Measurements from ENCODE around the gene FOXP1.

Gene FOXP1

GRCh38 chr3:71070497-71071463 is 512.7 kb downstream of the FOXP1 start:
- peaks cover 2% of the 10 kb centered on the region for H3K79me1 ChIP-seq (ENCODE audit: low read length)
- H4K8ac ChIP-seq (ENCODE audit: low read depth, low read length): no peak overlapping the region
- peak overlapping the region; percentile 63 for H3K27ac ChIP-seq (ENCODE audit: low read depth, low read length)

GRCh38 chr3:71069797-71070196 is 513.7 kb downstream of the FOXP1 start:
- Histone ChIP-seq H3K4me2 (ENCODE audit: low read length) (no peak overlapping the region), H3K79me2 (ENCODE audit: control insufficient read depth, insufficient read depth, low read length, poor library complexity) (no peaks in the 10 kb centered on the region), H4K8ac (ENCODE audit: low read depth, low read length) (no peak overlapping the region), H2BK5ac (ENCODE audit: low read depth, low read length, poor library complexity) (no peak overlapping the region), H3K4me1 (ENCODE audit: control insufficient read depth in 1 of 2, insufficient read depth in 2 of 2, low read length in 2 of 2) (peaks cover 13% of the 10 kb centered on the region in 2 experiments), H3K9ac (ENCODE audit: low read length) (no peak overlapping the region), H4K12ac (ENCODE audit: low read depth, low read length) (no peak overlapping the region), H3K18ac (ENCODE audit: low read length) (no peak overlapping the region), H2AK5ac (ENCODE audit: low read length) (no peak overlapping the region), H4K91ac (ENCODE audit: low read depth, low read length) (no peak overlapping the region), H3K27ac (ENCODE audit: low read depth, low read length) (no peak overlapping the region), H2AFZ (ENCODE audit: insufficient read depth, low read length, poor library complexity) (no peak overlapping the region), H3K9me3 (ENCODE audit: insufficient read depth, low read depth, low read length) (no peaks in the 10 kb centered on the region), H3K23ac (ENCODE audit: low read length) (no peak overlapping the region), H3K14ac (ENCODE audit: low read length) (no peak overlapping the region), H3K36me3 (ENCODE audit: control insufficient read depth in 1 of 2, insufficient read depth in 2 of 2, low read length in 2 of 2) (no peaks in the 10 kb centered on the region), H2BK120ac (ENCODE audit: insufficient read depth, low read length, poor library complexity) (no peak overlapping the region), H2BK12ac (ENCODE audit: low read length) (no peak overlapping the region), H3K27me3 (ENCODE audit: insufficient read depth, low read length) (no peaks in the 10 kb centered on the region), H3K4me3 (ENCODE audit: low read depth, low read length) (no peak overlapping the region), H3K4ac (ENCODE audit: low read depth, low read length) (no peak overlapping the region), H3K79me1 (ENCODE audit: low read length) (peaks cover 6% of the 10 kb centered on the region)
- no CpG with 5 or more reads among the region's 4 CpGs for WGBS (ENCODE audit: extremely low coverage, insufficient coverage, insufficient read length)
- peak; percentile 46 to 70 for DNase-seq

More at GRCh38 chr3:71070497-71071463, 512.7 kb downstream of the FOXP1 start:
- Histone ChIP-seq H3K9me3 (ENCODE audit: insufficient read depth, low read depth, low read length) (no peaks in the 10 kb centered on the region), H2BK5ac (ENCODE audit: low read depth, low read length, poor library complexity) (no peak overlapping the region), H2BK120ac (ENCODE audit: insufficient read depth, low read length, poor library complexity) (no peak overlapping the region), H3K23ac (ENCODE audit: low read length) (no peak overlapping the region), H3K4me2 (ENCODE audit: low read length) (peak overlapping the region; percentile 2), H3K9ac (ENCODE audit: low read length) (no peak overlapping the region), H3K4me1 (ENCODE audit: control insufficient read depth in 1 of 2, insufficient read depth in 2 of 2, low read length in 2 of 2) (peaks cover 13% of the 10 kb centered on the region in 2 experiments), H3K4ac (ENCODE audit: low read depth, low read length) (no peak overlapping the region), H2AFZ (ENCODE audit: insufficient read depth, low read length, poor library complexity) (no peak overlapping the region), H3K14ac (ENCODE audit: low read length) (no peak overlapping the region), H3K27me3 (ENCODE audit: insufficient read depth, low read length) (no peaks in the 10 kb centered on the region), H3K36me3 (ENCODE audit: control insufficient read depth in 1 of 2, insufficient read depth in 2 of 2, low read length in 2 of 2) (no peaks in the 10 kb centered on the region), H3K18ac (ENCODE audit: low read length) (peak overlapping the region; percentile 11), H3K4me3 (ENCODE audit: low read depth, low read length) (no peak overlapping the region), H2BK12ac (ENCODE audit: low read length) (no peak overlapping the region), H2AK5ac (ENCODE audit: low read length) (peak overlapping the region; percentile 26), H4K91ac (ENCODE audit: low read depth, low read length) (peak overlapping the region; percentile 26), H3K79me2 (ENCODE audit: control insufficient read depth, insufficient read depth, low read length, poor library complexity) (no peaks in the 10 kb centered on the region), H4K12ac (ENCODE audit: low read depth, low read length) (no peak overlapping the region)
- peak; percentile 75 to 76 for DNase-seq
- WGBS (ENCODE audit: extremely low coverage, insufficient coverage, insufficient read length): no CpG with 5 or more reads among the region's 20 CpGs

GRCh38 chr3:71067977-71068654 is 515.4 kb downstream of the FOXP1 start:
- Histone ChIP-seq H3K36me3 (ENCODE audit: control insufficient read depth in 1 of 2, insufficient read depth in 2 of 2, low read length in 2 of 2) (no peaks in the 10 kb centered on the region), H3K9ac (ENCODE audit: low read length) (no peak overlapping the region), H3K9me3 (ENCODE audit: insufficient read depth, low read depth, low read length) (no peaks in the 10 kb centered on the region), H3K23ac (ENCODE audit: low read length) (no peak overlapping the region), H2AFZ (ENCODE audit: insufficient read depth, low read length, poor library complexity) (no peak overlapping the region), H4K12ac (ENCODE audit: low read depth, low read length) (no peak overlapping the region), H3K27me3 (ENCODE audit: insufficient read depth, low read length) (no peaks in the 10 kb centered on the region), H2BK120ac (ENCODE audit: insufficient read depth, low read length, poor library complexity) (no peak overlapping the region), H4K91ac (ENCODE audit: low read depth, low read length) (no peak overlapping the region), H3K4me3 (ENCODE audit: low read depth, low read length) (no peak overlapping the region), H3K79me1 (ENCODE audit: low read length) (peaks cover 8% of the 10 kb centered on the region), H2AK5ac (ENCODE audit: low read length) (no peak overlapping the region), H3K18ac (ENCODE audit: low read length) (no peak overlapping the region), H2BK12ac (ENCODE audit: low read length) (no peak overlapping the region), H3K4me2 (ENCODE audit: low read length) (no peak overlapping the region), H3K79me2 (ENCODE audit: control insufficient read depth, insufficient read depth, low read length, poor library complexity) (no peaks in the 10 kb centered on the region), H3K4me1 (ENCODE audit: control insufficient read depth in 1 of 2, insufficient read depth in 2 of 2, low read length in 2 of 2) (peaks cover 13 to 21% of the 10 kb centered on the region in 2 experiments), H3K27ac (ENCODE audit: low read depth, low read length) (no peak overlapping the region), H3K4ac (ENCODE audit: low read depth, low read length) (no peak overlapping the region), H2BK5ac (ENCODE audit: low read depth, low read length, poor library complexity) (no peak overlapping the region), H4K8ac (ENCODE audit: low read depth, low read length) (no peak overlapping the region), H3K14ac (ENCODE audit: low read length) (no peak overlapping the region)
- no peak for DNase-seq
- no CpG with 5 or more reads among the region's 6 CpGs for whole genome bisulfite sequencing (ENCODE audit: extremely low coverage, insufficient coverage, insufficient read length)

- Histone ChIP-seq H3K27me3 (ENCODE audit: insufficient read depth, low read length) (no peaks in the 10 kb centered on the region), H2BK12ac (ENCODE audit: low read length) (no peak overlapping the region), H3K27ac (ENCODE audit: low read depth, low read length) (no peak overlapping the region), H2AK5ac (ENCODE audit: low read length) (no peak overlapping the region), H4K91ac (ENCODE audit: low read depth, low read length) (no peak overlapping the region), H3K79me2 (ENCODE audit: control insufficient read depth, insufficient read depth, low read length, poor library complexity) (no peaks in the 10 kb centered on the region), H2BK120ac (ENCODE audit: insufficient read depth, low read length, poor library complexity) (no peak overlapping the region), H3K9me3 (ENCODE audit: insufficient read depth, low read depth, low read length) (no peaks in the 10 kb centered on the region), H3K14ac (ENCODE audit: low read length) (no peak overlapping the region), H3K18ac (ENCODE audit: low read length) (no peak overlapping the region), H3K9ac (ENCODE audit: low read length) (no peak overlapping the region), H2AFZ (ENCODE audit: insufficient read depth, low read length, poor library complexity) (no peak overlapping the region), H3K4ac (ENCODE audit: low read depth, low read length) (no peak overlapping the region), H4K12ac (ENCODE audit: low read depth, low read length) (no peak overlapping the region), H4K8ac (ENCODE audit: low read depth, low read length) (no peak overlapping the region), H3K4me3 (ENCODE audit: low read depth, low read length) (no peak overlapping the region), H3K4me2 (ENCODE audit: low read length) (no peak overlapping the region), H3K36me3 (ENCODE audit: control insufficient read depth in 1 of 2, insufficient read depth in 2 of 2, low read length in 2 of 2) (no peaks in the 10 kb centered on the region), H3K4me1 (ENCODE audit: control insufficient read depth in 1 of 2, insufficient read depth in 2 of 2, low read length in 2 of 2) (peaks cover 13 to 21% of the 10 kb centered on the region in 2 experiments), H3K79me1 (ENCODE audit: low read length) (peaks cover 8% of the 10 kb centered on the region), H2BK5ac (ENCODE audit: low read depth, low read length, poor library complexity) (no peak overlapping the region), H3K23ac (ENCODE audit: low read length) (no peak overlapping the region)
- no CpG with 5 or more reads among the region's 3 CpGs for WGBS (ENCODE audit: extremely low coverage, insufficient coverage, insufficient read length)
- DNase-seq: peak in 1 of 2 donors; percentile 73
These were observed 516.7 kb downstream of the FOXP1 start for GRCh38 chr3:71066849-71067261.

Measured in trophoblast cell (in vitro differentiated cells and primary cell).